Measurements from ENCODE around the gene ALKBH6. TPM values are rescaled to one million over a fixed set of nuclear protein-coding genes. Genes with fewer than 3 reads are reported as not detected.
A peak's percentile ranks its signal among the peaks of the same experiment; 100 is the strongest.

Gene ALKBH6
- total and polyA plus RNA-seq, 2 of the 13 experiments (the other 11 are each of a cell fraction or from before 2014, with no cell fraction given) = 13.7 to 18.1 TPM

GRCh38 chr19:35995048-35995993 is 18.7 kb downstream of the ALKBH6 start, which contains the start of gene SDHAF1 (continued):
- peak; percentile 65 for TF ChIP-seq SKIL (CRISPR knock-in tag; IDR thresholded peaks at IDR 0.05; ENCODE audit: borderline replicate concordance)
- TF ChIP-seq ZNF691 (CRISPR knock-in tag; IDR thresholded peaks at IDR 0.05; ENCODE audit: borderline replicate concordance, low read depth) = peak; percentile 10; the same call in 1 of the 2 replicates
- no peak for TF ChIP-seq ZBTB3 (CRISPR knock-in tag; IDR thresholded peaks at IDR 0.05; ENCODE audit: borderline replicate concordance, low read depth)
- TF ChIP-seq KAT2B (IDR thresholded peaks at IDR 0.05; ENCODE audit: borderline replicate concordance, low read depth, low read length) = no peak
- TF ChIP-seq MED13 (CRISPR knock-in tag; IDR thresholded peaks at IDR 0.05) = no peak
- no peak for TF ChIP-seq ZNF18 (CRISPR knock-in tag; IDR thresholded peaks at IDR 0.05; ENCODE audit: insufficient replicate concordance)
- TF ChIP-seq ZNF746 (CRISPR knock-in tag; IDR thresholded peaks at IDR 0.05) = peak; percentile 68; the same call in 1 of the 2 replicates
- peak; percentile 90; the same call in 1 of the 2 replicates for TF ChIP-seq PRMT3 (CRISPR knock-in tag; IDR thresholded peaks at IDR 0.05; ENCODE audit: borderline replicate concordance, low read depth)
- TF ChIP-seq ZNF260 (CRISPR knock-in tag; IDR thresholded peaks at IDR 0.05; ENCODE audit: borderline replicate concordance, low read depth) = no peak
- TF ChIP-seq ZNF790 (CRISPR knock-in tag; IDR thresholded peaks at IDR 0.05; ENCODE audit: borderline replicate concordance) = peak; percentile 87; the same call in 1 of the 2 replicates
- TF ChIP-seq SAP130 (CRISPR knock-in tag; IDR thresholded peaks at IDR 0.05; ENCODE audit: low read depth) = peak; percentile 97
- peak; percentile 92 for TF ChIP-seq SRY (CRISPR knock-in tag; IDR thresholded peaks at IDR 0.05)
- TF ChIP-seq GFI1 (CRISPR knock-in tag; IDR thresholded peaks at IDR 0.05; ENCODE audit: borderline replicate concordance) = peak; percentile 55; the same call in 1 of the 2 replicates
- TF ChIP-seq KDM4B (CRISPR knock-in tag; IDR thresholded peaks at IDR 0.05) = no peak; the same call in 1 of the 2 replicates
- TF ChIP-seq ATF6 (CRISPR knock-in tag; conservative IDR thresholded peaks at IDR 0.05) = no peak
- no peak for TF ChIP-seq FOXP4 (CRISPR knock-in tag; IDR thresholded peaks at IDR 0.05)
- no peak for TF ChIP-seq CENPX (CRISPR knock-in tag; IDR thresholded peaks at IDR 0.05)
- peak; percentile 78 for TF ChIP-seq POGZ (CRISPR knock-in tag; IDR thresholded peaks at IDR 0.05)
- TF ChIP-seq ZSCAN21 (CRISPR knock-in tag; IDR thresholded peaks at IDR 0.05; ENCODE audit: borderline replicate concordance) = peak; percentile 86

Measured in HepG2 (cell line).